GM03348 (cell line): ENCODE results near the gene CHCHD10.

ENCODE experiments used
- DNase-seq: peaks from one replicate; pipeline ENCODE4 v3.0.0; 2012; ENCODE audit warnings: low spot score

The CHCHD10 gene

GRCh38 chr22:23787600-23787896 is 19.8 kb upstream of the CHCHD10 start:
- no peak for DNase-seq

- peak; percentile 99 for DNase-seq
These were observed 19.2 kb upstream of the CHCHD10 start, which contains the start of gene SMARCB1 for GRCh38 chr22:23786752-23787599. TSS of gene SMARCB1 (plus strand) at chr22:23786966. CDS start at chr22:23787170, 204 bp downstream.

GRCh38 chr22:23786261-23786710 is 18.5 kb upstream of the CHCHD10 start:
- DNase-seq, result no peak

DNA sequence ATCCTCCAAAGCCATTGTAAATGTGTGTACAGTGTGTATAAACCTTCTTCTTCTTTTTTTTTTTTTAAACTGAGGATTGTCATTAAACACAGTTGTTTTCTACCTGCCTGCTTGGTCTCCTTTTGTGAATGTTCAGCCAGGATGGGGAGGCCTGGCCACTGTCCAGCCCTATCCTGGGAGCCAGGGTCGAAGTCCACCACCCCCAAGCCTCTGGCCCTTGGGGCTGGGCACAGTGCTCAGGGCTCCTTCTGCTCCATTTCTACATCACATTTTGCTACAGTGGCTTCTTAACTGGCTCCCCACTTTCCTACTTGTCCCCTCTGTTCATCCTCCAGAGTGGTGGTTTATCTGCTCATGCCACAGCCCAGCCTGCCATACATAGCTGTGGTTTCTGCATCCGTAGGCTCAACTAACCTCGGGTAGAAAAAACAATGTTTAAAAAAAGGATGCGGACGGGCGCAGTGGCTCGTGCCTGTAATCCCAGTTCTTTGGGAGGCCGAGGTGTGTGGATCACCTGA is 16.5 kb upstream of the CHCHD10 start:
- no peak for DNase-seq

- no peak for DNase-seq
These were observed 15.7 kb upstream of the CHCHD10 start for GRCh38 chr22:23783265-23784150.

GRCh38 chr22:23782703-23783102 is 14.9 kb upstream of the CHCHD10 start:
- no peak for DNase-seq

DNA sequence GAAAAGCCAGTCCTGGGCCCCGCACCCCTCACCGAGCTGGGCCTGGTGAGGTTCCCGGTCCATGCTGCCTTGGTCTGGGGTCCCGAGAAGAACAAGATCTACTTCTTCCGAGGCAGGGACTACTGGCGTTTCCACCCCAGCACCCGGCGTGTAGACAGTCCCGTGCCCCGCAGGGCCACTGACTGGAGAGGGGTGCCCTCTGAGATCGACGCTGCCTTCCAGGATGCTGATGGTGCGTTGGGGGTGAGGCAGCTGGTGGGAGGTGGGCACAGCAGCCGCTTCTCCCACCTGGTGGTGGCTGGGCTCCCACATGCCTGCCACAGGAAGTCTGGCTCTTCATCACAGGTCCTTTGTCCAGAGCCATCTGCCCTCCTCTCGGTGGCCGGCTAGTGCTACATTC is 14.5 kb upstream of the CHCHD10 start:
- DNase-seq, result no peak

- peak; percentile 91 for DNase-seq
These were observed 13.9 kb upstream of the CHCHD10 start for GRCh38 chr22:23781511-23782183.

GRCh38 chr22:23781065-23781464 is 13.3 kb upstream of the CHCHD10 start:
- DNase-seq, result no peak

GRCh38 chr22:23780146-23780748 is 12.5 kb upstream of the CHCHD10 start:
- no peak for DNase-seq

DNA sequence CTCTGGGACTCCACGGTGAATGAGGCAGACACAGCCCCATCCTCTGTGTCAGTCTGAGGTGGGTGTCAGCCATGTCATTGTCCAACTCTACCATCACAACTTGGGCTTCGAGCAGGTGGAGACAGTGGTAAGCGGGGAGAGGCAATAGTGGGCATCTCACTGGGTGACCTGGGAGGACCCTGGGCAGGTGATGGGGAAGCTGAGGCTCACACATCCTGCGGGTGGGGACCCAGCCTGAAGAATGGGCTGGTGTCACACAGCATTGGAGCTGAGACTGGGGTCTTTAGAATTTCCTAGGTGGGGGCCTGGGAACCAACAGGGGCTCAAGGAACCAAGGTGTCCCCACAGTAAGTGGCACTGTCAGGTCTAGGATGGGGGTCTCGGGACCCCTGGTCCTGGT is 12.0 kb upstream of the CHCHD10 start:
- DNase-seq, result no peak

- DNase-seq, result no peak
These were observed 11.3 kb upstream of the CHCHD10 start for GRCh38 chr22:23779083-23779482.

- no peak for DNase-seq
These were observed 10.8 kb upstream of the CHCHD10 start for GRCh38 chr22:23778577-23778900.

DNA sequence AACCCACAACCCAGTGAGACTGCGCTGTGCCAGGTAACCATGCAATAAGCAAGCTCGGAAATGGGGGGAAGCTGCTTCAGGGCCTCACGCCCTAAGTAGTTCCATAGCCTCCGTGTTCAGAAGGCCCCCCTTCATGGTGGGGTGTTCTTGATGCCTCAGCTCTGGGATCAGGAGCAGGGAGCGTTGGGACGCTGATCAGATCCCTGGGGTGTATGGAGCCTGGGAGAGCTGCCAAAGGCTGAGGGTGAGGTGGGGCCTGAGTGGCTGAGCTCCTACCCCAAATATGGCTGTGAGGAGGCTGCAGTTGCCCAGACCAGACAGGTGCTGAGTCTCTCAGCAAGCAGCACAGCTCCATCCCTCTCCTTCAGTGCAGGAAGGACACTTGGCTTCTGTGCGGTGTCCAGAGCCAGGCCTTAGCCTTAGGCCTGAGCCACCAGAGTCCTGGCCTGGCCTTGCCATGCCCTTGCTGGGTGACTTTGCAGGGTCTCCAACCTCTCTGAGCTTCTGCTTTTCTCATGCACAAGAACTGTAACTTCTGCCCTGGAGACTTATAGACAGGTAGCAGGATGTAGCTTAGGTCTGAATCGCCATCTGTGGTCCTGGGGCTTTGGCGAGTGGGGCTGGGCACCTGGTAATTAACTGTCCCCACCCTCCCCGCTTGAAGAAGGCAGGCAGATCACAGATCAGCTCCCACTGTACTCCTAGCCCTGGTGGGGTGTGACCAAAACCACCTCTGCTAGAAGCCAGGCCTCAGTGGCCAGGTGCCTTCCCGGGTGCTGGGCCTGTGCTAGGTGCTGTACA is 10.2 kb upstream of the CHCHD10 start:
- no peak for DNase-seq

GRCh38 chr22:23775779-23776375 is 8.1 kb upstream of the CHCHD10 start:
- no peak for DNase-seq

GRCh38 chr22:23774922-23775436 is 7.2 kb upstream of the CHCHD10 start:
- DNase-seq, result peak; percentile 79

GRCh38 chr22:23774114-23774921 is 6.5 kb upstream of the CHCHD10 start:
- DNase-seq, result no peak

DNA sequence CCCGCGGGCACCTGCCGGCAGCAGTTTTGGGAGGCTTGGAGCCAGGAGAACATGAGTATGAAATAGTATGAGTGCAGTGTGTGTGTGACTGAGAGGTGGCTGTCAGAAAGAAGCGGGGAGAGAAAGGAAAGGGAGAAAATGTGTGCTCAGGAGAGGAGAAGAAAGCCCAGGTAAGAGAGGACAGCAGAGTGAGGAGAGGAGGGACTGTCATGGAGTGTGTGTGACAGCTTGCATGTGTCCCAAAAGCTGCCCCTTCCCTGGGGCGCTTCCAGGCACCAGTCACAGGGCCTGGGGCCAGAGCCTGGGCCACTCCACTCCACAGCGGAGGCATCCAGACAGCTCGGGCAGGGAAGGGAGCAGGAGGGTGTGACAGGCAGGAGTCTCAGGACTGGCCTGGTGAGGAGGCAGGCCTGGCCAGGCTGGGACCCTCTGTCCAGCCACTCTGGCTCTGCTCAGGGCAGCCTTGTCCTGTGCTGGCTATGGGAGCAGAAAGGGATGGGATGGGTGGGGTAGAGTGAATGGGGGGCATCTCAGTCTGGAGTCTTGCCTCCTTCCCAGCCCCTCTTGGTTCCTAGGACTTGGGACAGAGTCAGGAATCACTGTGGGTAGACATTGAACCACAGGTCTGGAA is 5.8 kb upstream of the CHCHD10 start:
- no peak for DNase-seq
